Adrenal gland (tissue), 5 donors: ENCODE data around the gene CCDC200.
"Not testable (repeated sequence)": the region's sequence is repeated elsewhere in the genome, so short reads cannot be mapped to it uniquely, and the experiment has no call there.

Experiments
- POLR2A ChIP-seq, 2 donors: fragments of 450-650 bp; IDR thresholded peaks; one replicate each; pipeline ENCODE4 v1.6.1; 2017; ENCODE audit warnings: antibody characterized with exemption in 2 of 2, mild to moderate bottlenecking in 2 of 2, moderate library complexity in 1 of 2
- TF ChIP-seq, protein P1 (sequence below), 6 experiments: fragments of 450-650 bp in 4 of 6; fragments of 200-600 bp in 2 of 6; sonication (generic) in 1 of 6; IDR thresholded peaks; 1 replicate in 5 of 6; 2 replicates in 1 of 6; pipeline versions ENCODE4 v1.5.1 to v1.8.0; 2016 to 2021; ENCODE audit warnings: antibody characterized with exemption in 6 of 6, mild to moderate bottlenecking in 2 of 6, moderate library complexity in 1 of 6
- donor health status: DM: no; HTN: no; CAD: no.

GRCh38 chr17:43239597-43239996 is 11.2 kb upstream of the CCDC200 start:
- TF ChIP-seq, protein P1, sequence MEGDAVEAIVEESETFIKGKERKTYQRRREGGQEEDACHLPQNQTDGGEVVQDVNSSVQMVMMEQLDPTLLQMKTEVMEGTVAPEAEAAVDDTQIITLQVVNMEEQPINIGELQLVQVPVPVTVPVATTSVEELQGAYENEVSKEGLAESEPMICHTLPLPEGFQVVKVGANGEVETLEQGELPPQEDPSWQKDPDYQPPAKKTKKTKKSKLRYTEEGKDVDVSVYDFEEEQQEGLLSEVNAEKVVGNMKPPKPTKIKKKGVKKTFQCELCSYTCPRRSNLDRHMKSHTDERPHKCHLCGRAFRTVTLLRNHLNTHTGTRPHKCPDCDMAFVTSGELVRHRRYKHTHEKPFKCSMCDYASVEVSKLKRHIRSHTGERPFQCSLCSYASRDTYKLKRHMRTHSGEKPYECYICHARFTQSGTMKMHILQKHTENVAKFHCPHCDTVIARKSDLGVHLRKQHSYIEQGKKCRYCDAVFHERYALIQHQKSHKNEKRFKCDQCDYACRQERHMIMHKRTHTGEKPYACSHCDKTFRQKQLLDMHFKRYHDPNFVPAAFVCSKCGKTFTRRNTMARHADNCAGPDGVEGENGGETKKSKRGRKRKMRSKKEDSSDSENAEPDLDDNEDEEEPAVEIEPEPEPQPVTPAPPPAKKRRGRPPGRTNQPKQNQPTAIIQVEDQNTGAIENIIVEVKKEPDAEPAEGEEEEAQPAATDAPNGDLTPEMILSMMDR (IDR thresholded peaks at IDR 0.05) = not testable (repeated sequence)
- TF ChIP-seq POLR2A (IDR thresholded peaks at IDR 0.05) = not testable (repeated sequence)
